Measurements from ENCODE around the gene GPI. TPM values are rescaled to one million over a fixed set of nuclear protein-coding genes. Genes with fewer than 3 reads are reported as not detected.

GPI gene
- total RNA-seq, result 78.2 TPM
- polyA plus RNA-seq, result 90.1 TPM
- long read RNA-seq, donor 1, full-length matches to known transcripts, result 6 of 6 reads
- long read RNA-seq, donor 1, partial matches to known transcripts, result 0 of 6 reads
- long read RNA-seq, donor 1, other reads (novel, unspliced or antisense), result 0 of 6 reads
- long read RNA-seq, donor 2, full-length matches to known transcripts, result 46 of 51 reads
- long read RNA-seq, donor 2, partial matches to known transcripts, result 5 of 51 reads
- long read RNA-seq, donor 2, other reads (novel, unspliced or antisense), result 0 of 51 reads
- long read RNA-seq, donor 3, full-length matches to known transcripts, result 46 of 51 reads
- long read RNA-seq, donor 3, partial matches to known transcripts, result 5 of 51 reads
- long read RNA-seq, donor 3, other reads (novel, unspliced or antisense), result 0 of 51 reads
- long read RNA-seq, donor 4, full-length matches to known transcripts, result 27 of 27 reads
- long read RNA-seq, donor 4, partial matches to known transcripts, result 0 of 27 reads
- long read RNA-seq, donor 4, other reads (novel, unspliced or antisense), result 0 of 27 reads
- long read RNA-seq, donor 5, full-length matches to known transcripts, result 72 of 78 reads
- long read RNA-seq, donor 5, partial matches to known transcripts, result 6 of 78 reads
- long read RNA-seq, donor 5, other reads (novel, unspliced or antisense), result 0 of 78 reads
- long read RNA-seq, donor 6, full-length matches to known transcripts, result 26 of 26 reads
- long read RNA-seq, donor 6, partial matches to known transcripts, result 0 of 26 reads
- long read RNA-seq, donor 6, other reads (novel, unspliced or antisense), result 0 of 26 reads
- long read RNA-seq, donor 7, full-length matches to known transcripts, result 35 of 45 reads
- long read RNA-seq, donor 7, partial matches to known transcripts, result 10 of 45 reads
- long read RNA-seq, donor 7, other reads (novel, unspliced or antisense), result 0 of 45 reads
- long read RNA-seq, donor 8, full-length matches to known transcripts, result 21 of 26 reads
- long read RNA-seq, donor 8, partial matches to known transcripts, result 5 of 26 reads
- long read RNA-seq, donor 8, other reads (novel, unspliced or antisense), result 0 of 26 reads
- long read RNA-seq, donor 9, full-length matches to known transcripts, result 25 of 25 reads
- long read RNA-seq, donor 9, partial matches to known transcripts, result 0 of 25 reads
- long read RNA-seq, donor 9, other reads (novel, unspliced or antisense), result 0 of 25 reads
- long read RNA-seq, donor 10, full-length matches to known transcripts, result 22 of 27 reads
- long read RNA-seq, donor 10, partial matches to known transcripts, result 5 of 27 reads
- long read RNA-seq, donor 10, other reads (novel, unspliced or antisense), result 0 of 27 reads

DNA sequence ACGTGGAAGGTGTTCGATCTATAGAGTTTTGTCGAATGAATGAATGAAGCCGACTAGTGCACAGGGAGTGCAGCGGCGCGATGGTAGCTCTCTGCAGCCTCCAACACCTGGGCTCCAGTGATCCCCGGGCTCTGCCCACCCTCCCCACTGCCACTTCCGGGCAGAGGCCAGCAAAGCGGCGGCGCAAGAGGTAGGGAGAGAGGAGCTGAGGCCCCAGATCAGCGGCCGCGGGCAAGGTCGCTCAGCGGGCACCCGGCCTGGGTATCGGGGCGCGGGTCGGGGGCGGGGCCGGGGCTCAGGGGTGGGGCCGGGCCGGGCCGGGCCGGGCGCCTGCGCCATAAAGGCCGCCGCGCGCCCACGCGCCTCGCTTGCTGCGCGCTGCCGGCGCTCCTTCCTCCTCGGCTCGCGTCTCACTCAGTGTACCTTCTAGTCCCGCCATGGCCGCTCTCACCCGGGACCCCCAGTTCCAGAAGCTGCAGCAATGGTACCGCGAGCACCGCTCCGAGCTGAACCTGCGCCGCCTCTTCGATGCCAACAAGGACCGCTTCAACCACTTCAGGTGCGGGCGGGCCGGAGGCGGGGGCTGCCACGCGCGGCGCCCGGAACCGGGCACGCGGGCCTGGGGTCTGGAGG is at the start of gene GPI:
Gene GPI (plus strand): TSS at position 367 of the 633 bp plus-strand sequence. CDS start 71 bp downstream, at position 438.
- peaks cover 12 to 23% of the 10 kb centered on the region in 2 donors for H3K4me1 ChIP-seq (ENCODE audit: control insufficient read depth in 2 of 2, insufficient read depth in 2 of 2, low read length in 2 of 2)
- DNase-seq (ENCODE audit: low read depth in 6 of 9, low spot score in 9 of 9), result peak in 7 of 9 donors; percentile 36 to 82 (median 43)
- under 1% methylated on average over 67 of the region's 67 CpGs for WGBS

DNA sequence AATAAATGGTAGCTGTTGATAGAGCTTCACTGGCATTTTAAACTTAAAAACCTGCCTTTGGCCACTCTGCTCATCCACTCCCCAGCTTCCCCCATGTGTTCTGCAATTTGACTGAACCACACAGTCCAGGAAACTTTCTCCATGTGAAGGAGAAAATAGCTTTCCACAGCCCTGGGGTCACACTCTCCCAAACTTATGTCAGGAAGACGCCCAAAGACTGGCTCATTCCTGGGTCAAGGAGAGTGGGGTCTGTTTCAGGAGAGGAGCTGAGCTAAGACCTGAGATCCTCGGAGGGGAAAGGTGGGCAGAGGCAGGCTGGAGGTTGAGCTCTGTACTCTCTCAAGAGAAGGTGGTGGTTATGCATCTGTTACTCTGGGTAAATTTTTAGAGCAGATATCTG is 48.7 kb upstream of the GPI start:
- Histone ChIP-seq H3K9me3 (ENCODE audit: control insufficient read depth in 2 of 2, insufficient read depth in 1 of 2, low read length in 1 of 2) (no peaks in the 10 kb centered on the region), H3K4me3 (ENCODE audit: low read length in 2 of 2) (no peak overlapping the region), H3K4me1 (ENCODE audit: control insufficient read depth in 2 of 2, insufficient read depth in 2 of 2, low read length in 2 of 2) (peaks cover 3 to 10% of the 10 kb centered on the region in 2 donors), H3K27me3 (ENCODE audit: control insufficient read depth in 2 of 2, insufficient read depth in 1 of 2, low read length in 1 of 2) (no peaks in the 10 kb centered on the region), H3K36me3 (ENCODE audit: control insufficient read depth in 2 of 2, insufficient read depth in 2 of 2, low read length in 1 of 2) (peaks cover 4 to 8% of the 10 kb centered on the region in 2 donors), H3K27ac (ENCODE audit: low read depth in 1 of 2, low read length in 1 of 2) (peak overlapping the region in 1 of 2 donors; percentile 31)
- WGBS, result 95% methylated on average over 2 of the region's 2 CpGs
- DNase-seq (ENCODE audit: low read depth in 6 of 9, low spot score in 9 of 9), result no peak

More for the DNA sequence above, at the start of gene GPI:
- Histone ChIP-seq H3K36me3 (ENCODE audit: control insufficient read depth in 2 of 2, insufficient read depth in 2 of 2, low read length in 1 of 2) (peaks cover 26 to 29% of the 10 kb centered on the region in 2 donors), H3K27me3 (ENCODE audit: control insufficient read depth in 2 of 2, insufficient read depth in 1 of 2, low read length in 1 of 2) (no peaks in the 10 kb centered on the region), H3K27ac (ENCODE audit: low read depth in 1 of 2, low read length in 1 of 2) (peak within 1 kb of the TSS in 1 of 2 donors; percentile 49), H3K4me3 (ENCODE audit: low read length in 2 of 2) (peak within 1 kb of the TSS; percentile 64 to 72), H3K9me3 (ENCODE audit: control insufficient read depth in 2 of 2, insufficient read depth in 1 of 2, low read length in 1 of 2) (peaks cover 0 to 3% of the 10 kb centered on the region in 2 donors)

DNA sequence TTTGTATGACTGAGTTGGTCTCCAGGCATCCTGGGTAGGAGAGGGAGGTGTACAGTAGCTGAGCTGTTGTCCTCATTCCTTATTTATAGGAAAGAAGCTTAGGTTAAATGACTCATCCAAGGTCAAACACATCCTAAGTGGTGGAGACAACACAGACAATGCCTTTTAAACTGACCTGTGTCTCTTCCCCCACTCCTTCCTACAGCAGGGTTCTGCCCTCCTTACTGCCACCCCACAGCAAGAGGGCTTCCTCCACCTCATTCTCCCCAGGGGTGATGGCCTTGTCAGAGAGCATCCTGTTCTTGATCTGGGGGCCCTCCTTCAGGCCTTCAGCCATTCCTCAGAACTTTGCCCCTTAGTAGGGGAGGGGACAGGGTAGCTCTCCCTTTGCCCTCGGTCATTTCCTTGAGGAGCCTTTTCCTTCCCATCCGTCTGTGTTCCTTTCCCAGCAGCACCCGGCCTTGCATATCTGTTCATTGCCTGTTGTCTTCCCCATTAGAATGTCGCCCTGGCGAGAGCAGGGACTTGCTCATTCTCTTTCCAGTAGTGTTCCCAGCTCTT is 48.2 kb upstream of the GPI start:
- H3K27ac ChIP-seq (ENCODE audit: low read depth in 1 of 2, low read length in 1 of 2), result no peak overlapping the region
- 96% methylated on average over 5 of the region's 5 CpGs for WGBS
- no peaks in the 10 kb centered on the region for H3K27me3 ChIP-seq (ENCODE audit: control insufficient read depth in 2 of 2, insufficient read depth in 1 of 2, low read length in 1 of 2)
- no peak for DNase-seq (ENCODE audit: low read depth in 6 of 9, low spot score in 9 of 9)
- H3K4me1 ChIP-seq (ENCODE audit: control insufficient read depth in 2 of 2, insufficient read depth in 2 of 2, low read length in 2 of 2), result peaks cover 3 to 10% of the 10 kb centered on the region in 2 donors
- H3K4me3 ChIP-seq (ENCODE audit: low read length in 2 of 2), result no peak overlapping the region
- peaks cover 4 to 8% of the 10 kb centered on the region in 2 donors for H3K36me3 ChIP-seq (ENCODE audit: control insufficient read depth in 2 of 2, insufficient read depth in 2 of 2, low read length in 1 of 2)
- no peaks in the 10 kb centered on the region for H3K9me3 ChIP-seq (ENCODE audit: control insufficient read depth in 2 of 2, insufficient read depth in 1 of 2, low read length in 1 of 2)

DNA sequence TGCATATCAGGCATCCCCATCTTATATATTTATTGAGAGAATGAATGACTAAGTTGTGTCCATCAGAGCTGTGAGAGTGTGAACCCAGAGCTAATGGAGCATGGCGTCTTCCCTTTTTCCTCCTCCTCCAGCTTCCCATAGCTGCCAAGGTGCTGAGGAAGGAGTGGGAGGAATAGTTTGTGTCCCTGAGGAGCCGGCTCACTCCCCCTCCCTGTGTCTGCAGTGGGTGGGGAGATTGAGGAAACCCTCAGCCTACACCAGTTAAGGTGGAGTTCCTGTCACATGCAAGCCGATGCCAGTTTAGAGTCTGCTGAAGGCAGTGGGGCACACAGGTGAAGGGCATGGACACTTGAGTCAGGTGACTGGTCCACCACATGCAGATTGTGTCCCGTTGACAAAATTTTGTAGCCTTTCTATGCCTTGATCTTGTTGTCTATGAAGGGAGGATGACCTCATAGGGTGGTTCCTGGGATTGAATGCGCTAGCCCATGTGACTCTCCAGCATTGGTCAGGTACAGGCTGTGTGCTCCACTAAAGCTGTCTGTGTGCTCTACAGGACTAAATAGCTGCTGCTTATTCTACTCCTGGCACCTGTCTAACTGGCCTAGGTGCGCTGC is 47.6 kb upstream of the GPI start:
- WGBS, result 79% methylated on average over 6 of the region's 6 CpGs
- no peak overlapping the region for H3K27ac ChIP-seq (ENCODE audit: low read depth in 1 of 2, low read length in 1 of 2)
- H3K9me3 ChIP-seq (ENCODE audit: control insufficient read depth in 2 of 2, insufficient read depth in 1 of 2, low read length in 1 of 2), result no peaks in the 10 kb centered on the region
- H3K4me3 ChIP-seq (ENCODE audit: low read length in 2 of 2), result no peak overlapping the region
- peak in 1 of 9 donors; percentile 30 for DNase-seq (ENCODE audit: low read depth in 6 of 9, low spot score in 9 of 9)
- peaks cover 3 to 10% of the 10 kb centered on the region in 2 donors for H3K4me1 ChIP-seq (ENCODE audit: control insufficient read depth in 2 of 2, insufficient read depth in 2 of 2, low read length in 2 of 2)
- peaks cover 4 to 8% of the 10 kb centered on the region in 2 donors for H3K36me3 ChIP-seq (ENCODE audit: control insufficient read depth in 2 of 2, insufficient read depth in 2 of 2, low read length in 1 of 2)
- H3K27me3 ChIP-seq (ENCODE audit: control insufficient read depth in 2 of 2, insufficient read depth in 1 of 2, low read length in 1 of 2), result no peaks in the 10 kb centered on the region

DNA sequence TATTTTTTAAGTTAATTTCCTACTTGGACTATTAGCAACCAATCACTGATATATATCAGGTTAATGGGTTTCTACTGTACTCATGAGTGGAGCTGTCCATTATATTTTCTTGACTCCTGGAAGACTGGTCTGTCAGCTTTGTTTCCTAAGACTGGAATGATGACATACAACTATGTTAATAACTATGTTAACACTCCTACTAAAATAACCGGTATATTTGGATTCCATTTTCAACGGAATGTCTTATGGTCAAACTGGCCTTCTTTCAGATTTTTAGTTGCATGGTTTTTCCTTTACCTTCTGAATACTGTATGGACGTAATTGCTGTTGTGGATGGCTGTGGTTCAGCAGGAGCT is 45.8 kb upstream of the GPI start:
- no peaks in the 10 kb centered on the region for H3K27me3 ChIP-seq (ENCODE audit: control insufficient read depth in 2 of 2, insufficient read depth in 1 of 2, low read length in 1 of 2)
- H3K4me1 ChIP-seq (ENCODE audit: control insufficient read depth in 2 of 2, insufficient read depth in 2 of 2, low read length in 2 of 2), result peaks cover 3 to 10% of the 10 kb centered on the region in 2 donors
- peaks cover 7 to 15% of the 10 kb centered on the region in 2 donors for H3K36me3 ChIP-seq (ENCODE audit: control insufficient read depth in 2 of 2, insufficient read depth in 2 of 2, low read length in 1 of 2)
- no peak overlapping the region for H3K27ac ChIP-seq (ENCODE audit: low read depth in 1 of 2, low read length in 1 of 2)
- H3K4me3 ChIP-seq (ENCODE audit: low read length in 2 of 2), result no peak overlapping the region
- no peak for DNase-seq (ENCODE audit: low read depth in 6 of 9, low spot score in 9 of 9)
- 98% methylated on average over 3 of the region's 3 CpGs for WGBS
- H3K9me3 ChIP-seq (ENCODE audit: control insufficient read depth in 2 of 2, insufficient read depth in 1 of 2, low read length in 1 of 2), result no peaks in the 10 kb centered on the region

DNA sequence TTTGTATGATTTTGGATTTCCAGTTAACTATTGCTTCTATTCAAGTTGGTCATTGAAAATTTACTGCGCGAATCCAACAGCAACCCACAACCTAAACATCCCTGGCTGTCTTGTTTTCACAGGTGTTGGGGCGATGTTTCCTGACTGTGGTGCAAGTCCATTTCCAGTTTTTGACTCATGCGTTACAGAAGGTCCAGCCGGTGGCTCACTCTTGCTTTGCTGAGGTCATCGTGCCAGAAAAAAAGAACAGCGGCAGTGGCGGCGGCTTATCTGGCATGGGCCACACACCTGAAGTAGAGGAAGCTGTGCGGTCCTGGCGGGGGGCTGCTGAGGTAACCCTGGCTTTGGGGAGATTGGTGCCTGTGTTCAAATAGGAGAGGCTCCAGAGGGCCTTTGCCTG is 45.2 kb upstream of the GPI start:
- Histone ChIP-seq H3K9me3 (ENCODE audit: control insufficient read depth in 2 of 2, insufficient read depth in 1 of 2, low read length in 1 of 2) (no peaks in the 10 kb centered on the region), H3K36me3 (ENCODE audit: control insufficient read depth in 2 of 2, insufficient read depth in 2 of 2, low read length in 1 of 2) (peaks cover 8 to 15% of the 10 kb centered on the region in 2 donors), H3K27ac (ENCODE audit: low read depth in 1 of 2, low read length in 1 of 2) (no peak overlapping the region), H3K4me1 (ENCODE audit: control insufficient read depth in 2 of 2, insufficient read depth in 2 of 2, low read length in 2 of 2) (peaks cover 3 to 10% of the 10 kb centered on the region in 2 donors), H3K4me3 (ENCODE audit: low read length in 2 of 2) (no peak overlapping the region), H3K27me3 (ENCODE audit: control insufficient read depth in 2 of 2, insufficient read depth in 1 of 2, low read length in 1 of 2) (no peaks in the 10 kb centered on the region)
- 94% methylated on average over 11 of the region's 11 CpGs for WGBS
- DNase-seq (ENCODE audit: low read depth in 6 of 9, low spot score in 9 of 9), result no peak

DNA sequence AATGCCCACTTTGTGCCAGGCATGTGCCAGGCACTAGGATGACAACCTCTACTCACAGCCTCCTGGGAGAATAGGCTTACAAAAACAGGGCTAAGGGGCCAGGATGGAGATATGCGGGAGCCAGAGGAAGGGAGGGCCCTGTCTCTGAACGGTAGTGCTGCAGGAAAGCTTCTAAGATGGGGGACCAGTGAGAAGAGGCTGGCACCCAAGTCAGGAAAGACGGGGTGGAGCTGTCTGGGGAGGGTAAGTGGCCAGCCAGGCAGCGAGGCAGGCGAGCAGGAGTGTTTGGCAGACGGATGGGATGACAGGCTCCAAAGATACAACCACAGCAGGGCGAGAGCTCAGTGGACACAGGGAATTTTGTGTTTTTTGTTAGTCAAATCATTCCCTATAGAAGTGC is 44.7 kb upstream of the GPI start:
- Histone ChIP-seq H3K4me3 (ENCODE audit: low read length in 2 of 2) (no peak overlapping the region), H3K4me1 (ENCODE audit: control insufficient read depth in 2 of 2, insufficient read depth in 2 of 2, low read length in 2 of 2) (peaks cover 3 to 10% of the 10 kb centered on the region in 2 donors), H3K27me3 (ENCODE audit: control insufficient read depth in 2 of 2, insufficient read depth in 1 of 2, low read length in 1 of 2) (no peaks in the 10 kb centered on the region), H3K27ac (ENCODE audit: low read depth in 1 of 2, low read length in 1 of 2) (no peak overlapping the region), H3K9me3 (ENCODE audit: control insufficient read depth in 2 of 2, insufficient read depth in 1 of 2, low read length in 1 of 2) (no peaks in the 10 kb centered on the region), H3K36me3 (ENCODE audit: control insufficient read depth in 2 of 2, insufficient read depth in 2 of 2, low read length in 1 of 2) (peaks cover 11 to 15% of the 10 kb centered on the region in 2 donors)
- DNase-seq (ENCODE audit: low read depth in 6 of 9, low spot score in 9 of 9), result no peak
- WGBS, result 96% methylated on average over 7 of the region's 7 CpGs

DNA sequence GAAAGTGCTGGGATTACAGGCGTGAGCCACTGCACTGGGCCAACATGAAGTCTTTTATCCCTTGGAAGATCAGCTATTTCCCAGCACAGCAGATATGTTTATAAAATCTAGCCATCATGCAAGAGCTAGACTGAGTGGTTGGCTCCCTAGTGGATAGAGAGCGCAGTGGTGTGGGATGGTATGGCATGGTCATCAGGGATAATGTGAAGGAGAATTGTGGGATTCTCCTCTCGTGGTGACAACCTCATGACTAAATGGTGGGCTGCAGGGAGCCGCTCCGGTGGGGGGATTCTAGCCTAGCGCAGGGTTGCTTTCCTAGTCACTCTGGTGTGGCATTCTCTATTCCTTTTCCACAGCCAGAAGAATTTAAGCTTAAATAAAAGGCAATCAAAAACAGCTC is 43.3 kb upstream of the GPI start:
- Histone ChIP-seq H3K9me3 (ENCODE audit: control insufficient read depth in 2 of 2, insufficient read depth in 1 of 2, low read length in 1 of 2) (no peaks in the 10 kb centered on the region), H3K4me1 (ENCODE audit: control insufficient read depth in 2 of 2, insufficient read depth in 2 of 2, low read length in 2 of 2) (peaks cover 3 to 10% of the 10 kb centered on the region in 2 donors), H3K27me3 (ENCODE audit: control insufficient read depth in 2 of 2, insufficient read depth in 1 of 2, low read length in 1 of 2) (no peaks in the 10 kb centered on the region), H3K36me3 (ENCODE audit: control insufficient read depth in 2 of 2, insufficient read depth in 2 of 2, low read length in 1 of 2) (peaks cover 11 to 21% of the 10 kb centered on the region in 2 donors), H3K27ac (ENCODE audit: low read depth in 1 of 2, low read length in 1 of 2) (no peak overlapping the region), H3K4me3 (ENCODE audit: low read length in 2 of 2) (no peak overlapping the region)
- WGBS, result 97% methylated on average over 6 of the region's 6 CpGs
- no peak for DNase-seq (ENCODE audit: low read depth in 6 of 9, low spot score in 9 of 9)
